DMS53 treated with DMSO at 0.1 percent for 48 hours (cell line): Measurements from ENCODE around the gene PLD3.
A peak's percentile ranks its signal among the peaks of the same experiment; 100 is the strongest.
"Not testable (repeated sequence)": the region's sequence is repeated elsewhere in the genome, so short reads cannot be mapped to it uniquely, and the experiment has no call there.

Source experiments
- DNase-seq: peaks from one replicate; lab custom pipeline; 2025; ENCODE audit not compliant: unreplicated experiment; lab: John Stamatoyannopoulos, UW

PLD3 gene

GRCh38 chr19:40331052-40331451, 17.4 kb upstream of the PLD3 start:
- DNase-seq = no peak

GRCh38 chr19:40332669-40333068, 15.8 kb upstream of the PLD3 start:
- no peak for DNase-seq

- not testable (repeated sequence) for DNase-seq
Measured at GRCh38 chr19:40333083-40333482, 15.4 kb upstream of the PLD3 start.

- DNase-seq = no peak
Measured at GRCh38 chr19:40335101-40335500, 13.4 kb upstream of the PLD3 start.

DNA sequence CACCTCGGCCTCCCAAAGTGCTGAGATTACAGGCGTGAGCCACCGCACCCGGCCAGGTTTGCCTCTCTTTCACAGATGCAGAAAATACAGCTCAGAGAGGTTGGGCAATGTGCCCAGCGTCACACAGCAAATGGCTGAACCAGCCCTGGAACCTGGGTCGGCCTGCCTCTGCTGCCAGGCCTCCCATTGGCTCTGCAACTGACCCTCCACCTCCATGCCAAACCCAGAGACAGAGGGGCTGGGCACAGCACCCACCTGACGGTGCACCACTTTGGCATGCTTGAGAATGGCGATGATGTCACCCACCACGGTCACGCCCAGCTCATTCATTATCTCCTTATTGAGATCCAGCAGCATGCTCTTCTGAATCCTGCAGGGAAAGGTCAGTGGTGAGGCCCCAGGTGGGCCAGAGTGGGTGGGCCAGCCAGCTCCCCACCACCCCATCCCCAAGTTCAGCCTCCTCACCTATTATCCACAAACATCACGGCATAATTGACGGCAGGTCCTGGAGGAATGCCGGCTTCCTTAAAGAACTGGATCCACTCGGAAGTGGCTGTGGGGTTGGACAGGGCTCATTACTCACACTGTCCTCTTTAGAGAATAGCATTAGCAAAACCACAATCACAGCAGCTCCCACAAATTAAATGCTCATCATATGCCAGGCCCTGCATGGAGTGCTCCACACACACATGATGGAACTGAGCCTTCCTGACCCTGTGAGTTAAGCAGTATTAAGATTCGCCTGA, 12.5 kb upstream of the PLD3 start:
- DNase-seq = no peak

- no peak for DNase-seq
Measured at GRCh38 chr19:40336601-40336900, 11.9 kb upstream of the PLD3 start.

GRCh38 chr19:40337107-40337506, 11.4 kb upstream of the PLD3 start:
- DNase-seq = no peak

DNA sequence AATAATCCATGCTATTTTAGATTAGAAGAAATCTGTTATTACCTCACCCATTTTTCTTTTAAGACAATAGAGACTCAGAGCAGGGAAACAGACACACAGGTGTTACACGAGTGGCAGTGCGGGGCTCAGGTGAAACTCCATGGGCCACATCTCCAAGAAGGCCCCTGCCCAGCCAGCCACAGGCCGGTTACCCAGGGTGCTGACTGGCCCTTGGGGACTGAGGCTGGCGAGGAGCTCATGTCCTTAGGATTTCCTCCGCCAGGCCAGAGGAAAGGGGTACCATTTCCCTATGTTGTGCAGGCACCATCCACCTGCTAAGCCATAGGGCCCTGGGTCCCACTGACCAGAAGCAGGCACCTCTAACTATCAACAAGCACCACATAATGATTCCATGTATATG, 10.9 kb upstream of the PLD3 start:
- no peak for DNase-seq

GRCh38 chr19:40339018-40339728, 9.3 kb upstream of the PLD3 start:
- no peak for DNase-seq

DNA sequence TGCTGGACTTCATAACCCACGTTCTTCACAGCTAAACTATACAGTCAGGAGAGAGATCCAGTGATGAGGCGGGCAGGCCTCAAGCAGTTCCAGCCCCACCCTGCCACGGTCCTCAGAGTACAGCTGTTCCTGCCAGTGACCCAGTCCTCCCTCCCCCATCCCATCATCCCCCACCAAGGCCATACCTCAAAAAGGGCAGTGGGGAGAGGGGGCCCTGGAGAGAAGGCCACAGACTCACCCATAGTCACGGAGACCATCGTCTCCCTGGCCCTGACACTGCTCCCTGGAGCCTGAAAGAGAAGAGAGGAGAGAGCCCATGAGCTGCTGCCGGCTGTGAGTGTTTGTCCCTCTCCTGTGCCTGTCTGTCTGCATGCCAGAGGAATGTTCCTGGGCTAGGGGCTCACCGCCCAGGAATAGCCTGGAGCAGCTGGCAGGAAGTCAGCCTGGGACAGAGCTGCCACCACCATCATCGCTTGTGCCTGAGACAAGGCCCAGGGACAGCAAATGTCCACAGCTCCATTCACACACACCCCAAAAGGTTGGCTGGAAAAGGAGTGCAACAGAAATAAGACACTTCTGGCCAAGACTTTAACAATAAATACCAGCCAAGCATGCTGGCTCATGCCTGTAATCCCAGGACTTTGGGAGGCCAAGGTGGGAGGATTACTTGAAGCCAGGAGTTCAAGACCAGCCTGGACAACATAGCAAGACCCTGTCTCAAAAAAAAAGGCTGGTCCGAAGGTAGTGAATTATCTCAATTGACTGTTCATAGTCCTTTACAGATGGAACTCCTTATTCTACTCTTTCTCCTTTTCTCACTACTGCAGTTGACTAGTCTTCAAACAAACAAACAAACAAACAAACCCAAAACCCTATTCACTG, 6.7 kb upstream of the PLD3 start:
- no peak for DNase-seq

GRCh38 chr19:40342644-40343311, 5.7 kb upstream of the PLD3 start:
- DNase-seq = no peak

GRCh38 chr19:40344422-40344821, 4.1 kb upstream of the PLD3 start:
- DNase-seq = no peak

GRCh38 chr19:40348961-40349507, 539 bp downstream of the PLD3 start:
- DNase-seq = peak; percentile 52

DNA sequence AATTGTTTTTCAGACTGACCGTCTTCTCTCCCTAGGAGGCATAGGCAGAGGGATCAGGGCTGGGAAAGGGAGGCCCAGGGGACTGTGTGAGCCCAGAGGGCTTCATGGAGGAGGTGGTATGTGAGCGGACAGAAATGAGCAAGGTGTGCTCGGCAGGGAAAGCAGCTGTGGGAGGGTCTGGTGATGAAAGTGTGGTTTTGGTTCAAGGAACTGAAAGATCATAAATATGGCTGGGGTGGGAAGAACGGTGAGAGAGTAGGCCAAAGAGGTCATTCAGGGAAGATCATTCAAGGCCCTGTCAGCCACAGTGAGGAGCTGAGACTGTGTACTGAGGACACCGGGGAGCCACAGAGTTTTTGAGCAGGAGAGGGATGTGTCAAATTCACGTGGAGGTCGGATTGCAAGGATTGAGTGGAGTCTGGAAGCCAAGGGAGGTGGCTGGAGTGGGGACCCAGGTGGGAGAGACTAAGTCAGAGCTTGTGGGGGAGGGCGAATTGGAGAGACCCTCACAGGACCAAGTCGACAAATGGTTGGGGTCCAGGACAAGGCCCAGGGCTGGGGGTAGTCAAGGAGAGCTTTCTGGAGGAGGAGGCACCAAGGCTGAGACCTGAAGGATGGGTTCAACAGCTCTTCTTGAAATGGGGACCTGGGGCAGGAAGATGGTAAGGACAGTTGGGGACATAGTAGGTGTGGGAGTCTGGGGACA, 7.6 kb downstream of the PLD3 start:
- no peak for DNase-seq

- DNase-seq = no peak
Measured at GRCh38 chr19:40356681-40357595, 8.4 kb downstream of the PLD3 start.

GRCh38 chr19:40357640-40358039, 9.1 kb downstream of the PLD3 start:
- no peak for DNase-seq

- DNase-seq = no peak
Measured at GRCh38 chr19:40358773-40359172, 10.3 kb downstream of the PLD3 start.

GRCh38 chr19:40360020-40360707, 11.7 kb downstream of the PLD3 start:
- DNase-seq = no peak
